Psoas muscle (tissue), 8 donors: ENCODE results near the gene TXLNG. TPM values are rescaled to one million over a fixed set of nuclear protein-coding genes. Genes with fewer than 3 reads are reported as not detected.

ENCODE experiments used
- ATAC-seq, 4 donors: fragments of 200-7000 bp; cut with Tn5 transposase; one replicate each; pipeline ENCODE4 v1.9.1; 2020; ENCODE audit warnings: moderate library complexity in 3 of 4, mild to moderate bottlenecking in 2 of 4
- DNase-seq, 2 donors: peaks; one replicate each; pipeline ENCODE4 v3.0.0-alpha.2; 2020
- H3K27ac ChIP-seq: fragments of 200-600 bp; one replicate; pipeline ENCODE4 v1.8.0; 2022
- H3K27me3 ChIP-seq, 3 donors: fragments of 200-600 bp in 1 of 3; one replicate each; pipeline versions ENCODE4 v1.6.1 to v1.8.0; 2013 to 2022; ENCODE audit warnings: low read length in 2 of 3, mild to moderate bottlenecking in 2 of 3, moderate library complexity in 1 of 3; ENCODE audit not compliant: insufficient read depth in 3 of 3
- H3K36me3 ChIP-seq, 2 donors: fragments of 200-600 bp in 1 of 2; one replicate each; pipeline versions ENCODE4 v1.6.1 to v1.8.0; 2013 to 2022; ENCODE audit warnings: low read depth in 1 of 2, mild to moderate bottlenecking in 1 of 2, moderate library complexity in 1 of 2; ENCODE audit not compliant: insufficient read depth in 1 of 2
- H3K4me1 ChIP-seq: fragments of 200-600 bp; one replicate; pipeline ENCODE4 v1.8.0; 2022
- H3K4me3 ChIP-seq: fragments of 200-600 bp; one replicate; pipeline ENCODE4 v1.8.0; 2022; ENCODE audit warnings: mild to moderate bottlenecking
- H3K9me3 ChIP-seq: fragments of 200-600 bp; one replicate; pipeline ENCODE4 v1.8.0; 2022
- WGBS, 3 donors: extraction: QIAGEN DNeasy Blood & Tissue Kit; methylation state at CpG; one replicate each; pipeline versions ENCODE4 v1.1.6 to v1.1.7; 2013; 5-methylcytosine and 5-hydroxymethylcytosine counted together
- intact Hi-C, 2 donors: fragments of 100-400 bp; cut with DNase I; formaldehyde crosslinking; loops; one replicate each; pipeline versions ENCODE4 v1.11.0 to v1.14.2; 2022
- long read RNA-seq, 2 donors: library from polyadenylated mRNA; unstranded; transcript quantifications; one replicate each; pipeline ENCODE4 v2.0.0, GENCODE V29; 2021
- polyA plus RNA-seq, 3 donors: library from polyadenylated mRNA; stranded (reverse); fragments of 200-250 nt; gene quantifications; one replicate each; pipeline ENCODE4 v1.2.3, GENCODE V29; 2013
- total RNA-seq, 4 donors: library from RNA; stranded (reverse); fragmentation: NEBNext Ultra II Directional in 2 of 4; extraction: Animal tissue kit (Norgen Biotek cat#: 25700) in 2 of 4; gene quantifications; one replicate each; pipeline versions ENCODE4 v1.2.1 to v1.2.4, GENCODE V29; 2021 to 2023
- TF ChIP-seq, protein P1 (sequence below): fragments of 200-600 bp; IDR thresholded peaks from one replicate; pipeline ENCODE4 v1.8.0; 2022; ENCODE audit warnings: antibody characterized with exemption
- donor health status: healthy with polysubstance abuse.
- donor health status: DM: no; HTN: no; CAD: no; lungs with moderate emphysema.
- donor health status: Bipolar disorder and iron deficiency.
- donor health status: healthy.
- donor health status: DM: yes; HTN: yes; CAD: no.
- donor health status: DM: no; HTN: no; CAD: no.
- donor health status: DM: no; HTN: no; CAD: no.
- donor health status: DM: yes; HTN: yes; CAD: no.

TXLNG gene
- 10 to 100 TPM in 1 of 4 donors, 1 to 10 TPM in 3; 6.3 to 10.1 (median 9.4) TPM for total RNA-seq
- 1 to 10 TPM; 5.6 to 8.1 (median 7.6) TPM for polyA plus RNA-seq
- long read RNA-seq, donor 1, full-length matches to known transcripts: 1 of 8 reads
- long read RNA-seq, donor 1, partial matches to known transcripts: 6 of 8 reads
- long read RNA-seq, donor 1, other reads (novel, unspliced or antisense): 1 of 8 reads
- long read RNA-seq, donor 2, full-length matches to known transcripts: 4 of 14 reads
- long read RNA-seq, donor 2, partial matches to known transcripts: 8 of 14 reads
- long read RNA-seq, donor 2, other reads (novel, unspliced or antisense): 2 of 14 reads

DNA sequence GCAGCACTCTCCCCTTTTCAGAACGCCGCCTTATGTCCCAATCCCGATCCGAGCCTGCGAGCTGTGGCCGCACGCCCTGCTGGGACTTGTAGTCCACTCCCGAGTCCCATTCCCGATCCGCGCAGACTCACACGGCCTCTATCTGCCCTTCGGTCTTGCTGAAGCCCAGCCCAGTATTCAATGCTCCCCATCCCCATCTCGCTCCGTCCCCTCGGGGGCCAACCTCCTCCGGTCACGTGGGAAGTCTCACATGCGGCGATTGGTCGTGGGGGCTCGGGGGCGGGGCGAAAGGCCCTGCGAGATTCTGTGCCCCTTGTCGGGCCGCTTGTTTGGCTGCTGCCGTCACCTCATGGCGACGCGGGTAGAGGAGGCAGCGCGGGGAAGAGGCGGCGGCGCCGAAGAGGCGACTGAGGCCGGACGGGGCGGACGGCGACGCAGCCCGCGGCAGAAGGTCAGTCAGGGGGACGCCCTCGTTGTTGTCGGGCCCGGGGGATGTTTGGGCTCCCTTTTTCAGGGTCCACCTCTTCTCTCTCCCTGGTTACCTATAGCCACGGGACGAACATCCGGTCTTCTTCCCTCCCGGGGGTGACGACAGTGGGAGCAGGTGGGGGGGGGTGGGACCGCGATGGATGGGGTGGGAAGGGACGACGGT lies at the start of gene TXLNG:
Gene TXLNG (plus strand): TSS at position 328 of the 652 bp plus-strand sequence. CDS start 22 bp downstream, at position 350.
- TF ChIP-seq, protein P1, sequence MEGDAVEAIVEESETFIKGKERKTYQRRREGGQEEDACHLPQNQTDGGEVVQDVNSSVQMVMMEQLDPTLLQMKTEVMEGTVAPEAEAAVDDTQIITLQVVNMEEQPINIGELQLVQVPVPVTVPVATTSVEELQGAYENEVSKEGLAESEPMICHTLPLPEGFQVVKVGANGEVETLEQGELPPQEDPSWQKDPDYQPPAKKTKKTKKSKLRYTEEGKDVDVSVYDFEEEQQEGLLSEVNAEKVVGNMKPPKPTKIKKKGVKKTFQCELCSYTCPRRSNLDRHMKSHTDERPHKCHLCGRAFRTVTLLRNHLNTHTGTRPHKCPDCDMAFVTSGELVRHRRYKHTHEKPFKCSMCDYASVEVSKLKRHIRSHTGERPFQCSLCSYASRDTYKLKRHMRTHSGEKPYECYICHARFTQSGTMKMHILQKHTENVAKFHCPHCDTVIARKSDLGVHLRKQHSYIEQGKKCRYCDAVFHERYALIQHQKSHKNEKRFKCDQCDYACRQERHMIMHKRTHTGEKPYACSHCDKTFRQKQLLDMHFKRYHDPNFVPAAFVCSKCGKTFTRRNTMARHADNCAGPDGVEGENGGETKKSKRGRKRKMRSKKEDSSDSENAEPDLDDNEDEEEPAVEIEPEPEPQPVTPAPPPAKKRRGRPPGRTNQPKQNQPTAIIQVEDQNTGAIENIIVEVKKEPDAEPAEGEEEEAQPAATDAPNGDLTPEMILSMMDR: no peak
- Histone ChIP-seq H3K27ac (peak within 1 kb of the TSS; percentile 95), H3K9me3 (no peaks in the 10 kb centered on the region), H3K4me1 (no peaks in the 10 kb centered on the region), H3K36me3 (peaks cover 0 to 19% of the 10 kb centered on the region in 2 donors), H3K4me3 (peak within 1 kb of the TSS; percentile 87), H3K27me3 (no peaks in the 10 kb centered on the region)
- intact Hi-C loops: loop anchor here (5.0 to 10.0 kb wide), 2 partner anchors 61 to 64 kb away; no protein-coding TSS in a partner anchor
- peak; percentile 98 to 99 (median 99) for ATAC-seq
- DNase-seq: peak; percentile 99
- 0% methylated on average over 15 to 57 of the region's 59 CpGs for whole genome bisulfite sequencing, 3 donors

GRCh38 chrX:16737024-16737423 lies 49.2 kb upstream of the TXLNG start:
- Histone ChIP-seq H3K36me3 (peaks cover 0 to 70% of the 10 kb centered on the region in 2 donors), H3K9me3 (no peaks in the 10 kb centered on the region), H3K4me3 (no peak overlapping the region), H3K4me1 (no peaks in the 10 kb centered on the region), H3K27ac (no peak overlapping the region), H3K27me3 (no peaks in the 10 kb centered on the region)
- WGBS, 3 donors: 77 to 97% (median 96%) methylated on average over 5 of the region's 5 CpGs
- ATAC-seq (no peak), DNase-seq (no peak)
- TF ChIP-seq, protein P1: no peak
- intact Hi-C loops: no loop called here

DNA sequence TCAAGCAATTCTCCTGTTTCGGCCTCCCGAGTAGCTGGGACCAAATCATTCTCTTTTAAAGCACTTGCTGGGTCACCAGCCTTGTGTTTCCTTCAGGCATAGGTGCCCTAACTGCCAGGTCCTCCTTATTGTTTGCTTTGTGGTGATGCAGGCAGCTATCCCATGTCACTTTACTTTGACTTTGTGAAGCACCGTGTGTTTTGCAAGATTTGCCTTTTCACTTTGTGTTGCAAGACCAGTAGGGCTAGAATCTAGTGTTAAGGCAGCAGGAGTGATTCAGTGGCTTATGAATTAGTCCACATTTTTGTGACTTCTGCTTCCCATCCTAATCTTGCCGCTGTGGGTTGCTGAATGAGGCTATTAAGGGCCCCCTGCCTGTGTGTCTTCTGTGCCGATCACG lies 46.7 kb upstream of the TXLNG start:
- ATAC-seq (no peak), DNase-seq (no peak)
- intact Hi-C loops: no loop called here
- TF ChIP-seq, protein P1: no peak
- Histone ChIP-seq H3K27me3 (no peaks in the 10 kb centered on the region), H3K36me3 (peaks cover 0 to 96% of the 10 kb centered on the region in 2 donors), H3K4me1 (no peaks in the 10 kb centered on the region), H3K27ac (no peak overlapping the region), H3K9me3 (no peaks in the 10 kb centered on the region), H3K4me3 (no peak overlapping the region)
- 59 to 75% (median 63%) methylated on average over 6 of the region's 6 CpGs for WGBS, 3 donors

DNA sequence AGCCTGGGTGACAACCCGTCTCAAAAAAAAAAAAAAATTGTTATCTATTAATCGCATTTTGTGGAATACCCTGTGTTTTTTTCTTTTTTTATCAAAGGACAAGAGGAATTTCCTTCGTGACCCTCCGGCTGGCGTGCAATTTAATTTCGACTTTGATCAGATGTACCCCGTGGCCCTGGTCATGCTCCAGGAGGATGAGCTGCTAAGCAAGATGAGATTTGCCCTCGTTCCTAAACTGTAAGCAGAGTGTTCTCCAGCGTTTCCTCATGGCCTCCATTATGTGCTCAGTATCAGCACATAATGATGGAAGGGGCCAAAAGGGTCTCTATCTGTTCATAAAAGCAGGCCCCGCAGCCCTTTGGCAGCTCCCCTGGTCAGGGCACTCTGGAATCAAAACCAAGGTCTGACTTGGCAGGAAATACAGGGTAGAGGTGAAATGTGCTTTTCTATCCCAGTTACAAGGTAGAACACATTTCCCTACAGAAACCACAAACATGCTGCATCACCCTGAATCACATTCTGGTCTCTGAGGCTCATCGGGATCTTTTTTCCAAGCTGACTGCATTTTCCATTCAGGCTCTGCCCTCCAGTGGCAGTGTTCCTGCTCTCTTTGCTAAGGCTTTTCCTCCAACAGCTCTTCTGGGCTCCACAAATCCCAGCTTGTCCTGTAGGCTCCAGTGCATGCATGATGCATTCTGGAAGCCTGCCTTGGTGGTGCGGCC lies 42.5 kb upstream of the TXLNG start:
- Histone ChIP-seq H3K27ac (no peak overlapping the region), H3K9me3 (no peaks in the 10 kb centered on the region), H3K36me3 (peaks cover 0 to 96% of the 10 kb centered on the region in 2 donors), H3K4me3 (no peak overlapping the region), H3K4me1 (no peaks in the 10 kb centered on the region), H3K27me3 (no peaks in the 10 kb centered on the region)
- ATAC-seq: peak in 1 of 4 donors; percentile 23
- WGBS, 3 donors: 94 to 98% (median 96%) methylated on average over 12 of the region's 12 CpGs
- TF ChIP-seq, protein P1: no peak
- intact Hi-C loops: no loop called here
- no peak for DNase-seq
